Chondrocyte (in vitro differentiated cells): ENCODE data around the gene ZNF217. TPM values are rescaled to one million over a fixed set of nuclear protein-coding genes. Genes with fewer than 3 reads are reported as not detected.
"Not testable (repeated sequence)": the region's sequence is repeated elsewhere in the genome, so short reads cannot be mapped to it uniquely, and the experiment has no call there.

Source experiments
- DNase-seq: peaks from one replicate; pipeline ENCODE4 v3.0.0; 2021; ENCODE audit warnings: mixed read lengths, low spot score
- H3K27ac Mint-ChIP-seq: one replicate; pipeline ENCODE4 v1.8.0; 2021; ENCODE audit warnings: mild to moderate bottlenecking, moderate library complexity, mixed read lengths; ENCODE audit not compliant: unreplicated experiment
- H3K27me3 Mint-ChIP-seq: 2 replicates; pipeline ENCODE4 v1.8.0; 2021; ENCODE audit warnings: low read depth, mixed read lengths
- H3K36me3 Mint-ChIP-seq: 2 replicates; pipeline ENCODE4 v1.8.0; 2021; ENCODE audit warnings: low read depth, mixed read lengths
- H3K4me1 Mint-ChIP-seq: 2 replicates; pipeline ENCODE4 v1.8.0; 2021; ENCODE audit warnings: low read depth, mild to moderate bottlenecking, mixed read lengths
- H3K4me3 Mint-ChIP-seq: one replicate; pipeline ENCODE4 v1.8.0; 2021; ENCODE audit warnings: mild to moderate bottlenecking, moderate library complexity, mixed read lengths; ENCODE audit not compliant: unreplicated experiment
- H3K9me3 Mint-ChIP-seq: 2 replicates; pipeline ENCODE4 v1.8.0; 2021; ENCODE audit warnings: low read depth, mixed read lengths
- CTCF ChIP-seq: fragments of 200-600 bp; sonication (generic); IDR thresholded peaks from 2 replicates; pipeline ENCODE4 v1.5.0; 2021; ENCODE audit warnings: antibody characterized with exemption, mild to moderate bottlenecking, moderate library complexity
- total RNA-seq: library from RNA; stranded (reverse); gene quantifications from 3 replicates; pipeline ENCODE4 v1.2.1, GENCODE V29; 2021

Gene ZNF217
- total RNA-seq, 1 donor from 2014 or later: 28.7 TPM

- Mint-ChIP-seq H3K36me3 (no peaks in the 10 kb centered on the region), H3K27me3 (no peaks in the 10 kb centered on the region), H3K4me3 (peak overlapping the region; percentile 72)
These were observed 28.9 kb upstream of the ZNF217 start for GRCh38 chr20:53622247-53623133.

DNA sequence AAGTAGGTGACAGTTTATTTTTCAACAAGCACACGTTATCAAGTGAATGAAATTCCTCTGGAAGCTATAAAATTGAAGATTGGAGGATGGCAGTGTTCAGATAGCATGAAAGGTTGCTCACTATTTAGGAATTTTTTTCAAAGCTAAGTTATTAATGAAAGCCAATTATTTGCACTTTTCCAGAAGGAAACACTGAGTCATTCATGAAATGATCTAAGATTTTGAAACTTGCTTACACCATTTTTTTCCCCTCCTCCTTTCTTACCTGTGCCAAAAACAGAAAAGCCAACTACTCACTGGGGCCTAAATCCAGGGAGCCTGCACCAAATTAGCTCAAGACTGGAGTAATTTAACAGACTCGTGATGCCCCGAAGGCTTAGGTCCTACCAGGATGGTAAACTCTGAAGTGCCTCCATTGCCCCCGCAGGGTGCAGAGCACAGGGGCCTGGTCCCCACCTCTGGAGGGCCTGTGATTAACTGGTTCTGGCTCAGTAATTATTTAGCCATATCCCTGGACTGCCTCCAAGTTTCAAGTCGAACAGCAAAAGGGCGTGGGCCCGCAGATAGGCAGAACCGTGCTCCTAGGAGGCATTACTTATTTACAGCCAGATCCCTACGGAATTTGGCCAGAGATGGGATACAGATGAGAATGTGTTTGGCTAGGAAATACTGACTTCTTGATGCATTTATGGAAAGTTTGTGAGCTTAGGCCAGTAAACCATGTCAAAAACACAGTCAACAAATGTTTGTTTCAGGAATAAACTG lies 28.0 kb upstream of the ZNF217 start:
- Mint-ChIP-seq H3K36me3 (no peaks in the 10 kb centered on the region), H3K27ac (peak overlapping the region; percentile 97), H3K9me3 (no peaks in the 10 kb centered on the region), H3K4me3 (no peak overlapping the region), H3K4me1 (peaks cover 34% of the 10 kb centered on the region), H3K27me3 (no peaks in the 10 kb centered on the region)
- no peak for DNase-seq
- no peak for TF ChIP-seq CTCF

More at GRCh38 chr20:53622247-53623133, 28.9 kb upstream of the ZNF217 start:
- H3K4me1 Mint-ChIP-seq: peaks cover 34% of the 10 kb centered on the region
- DNase-seq: no peak
- no peaks in the 10 kb centered on the region for H3K9me3 Mint-ChIP-seq
- TF ChIP-seq CTCF: no peak
- H3K27ac Mint-ChIP-seq: peak overlapping the region; percentile 97

DNA sequence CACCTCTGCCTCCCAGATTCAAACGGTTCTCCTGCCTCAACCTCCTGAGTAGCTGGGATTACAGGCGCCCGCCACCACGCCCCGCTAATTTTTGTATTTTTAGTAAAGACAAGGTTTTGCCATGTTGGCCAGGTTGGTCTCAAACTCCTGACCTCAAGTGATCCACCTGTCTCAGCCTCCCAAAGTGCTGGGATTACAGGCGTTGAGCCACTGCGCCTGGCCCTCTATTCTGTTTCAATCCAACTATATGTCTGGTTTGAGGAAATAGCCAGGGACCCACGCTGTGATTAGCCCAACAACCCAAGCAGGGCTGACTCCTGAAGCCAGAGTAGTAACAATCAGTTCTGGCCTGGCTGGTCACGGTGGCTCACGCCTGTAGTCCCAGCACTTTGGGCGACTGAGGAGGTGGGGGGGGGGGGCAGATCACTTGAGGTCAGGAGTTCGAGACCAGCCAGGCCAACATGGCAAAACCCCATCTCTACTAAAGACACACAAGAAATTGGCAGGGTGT lies 24.9 kb upstream of the ZNF217 start:
- peaks cover 32% of the 10 kb centered on the region for H3K4me1 Mint-ChIP-seq
- DNase-seq, H3K27me3 Mint-ChIP-seq, H3K9me3 Mint-ChIP-seq, H3K27ac Mint-ChIP-seq, H3K4me3 Mint-ChIP-seq, H3K36me3 Mint-ChIP-seq: not testable (repeated sequence)

- no peak for TF ChIP-seq CTCF
- peaks cover 31% of the 10 kb centered on the region for H3K4me1 Mint-ChIP-seq
- H3K36me3 Mint-ChIP-seq: no peaks in the 10 kb centered on the region
- DNase-seq: no peak
- no peak overlapping the region for H3K27ac Mint-ChIP-seq
- no peaks in the 10 kb centered on the region for H3K27me3 Mint-ChIP-seq
- H3K4me3 Mint-ChIP-seq: no peak overlapping the region
- H3K9me3 Mint-ChIP-seq: no peaks in the 10 kb centered on the region
These were observed 24.3 kb upstream of the ZNF217 start for GRCh38 chr20:53617791-53618489.

DNA sequence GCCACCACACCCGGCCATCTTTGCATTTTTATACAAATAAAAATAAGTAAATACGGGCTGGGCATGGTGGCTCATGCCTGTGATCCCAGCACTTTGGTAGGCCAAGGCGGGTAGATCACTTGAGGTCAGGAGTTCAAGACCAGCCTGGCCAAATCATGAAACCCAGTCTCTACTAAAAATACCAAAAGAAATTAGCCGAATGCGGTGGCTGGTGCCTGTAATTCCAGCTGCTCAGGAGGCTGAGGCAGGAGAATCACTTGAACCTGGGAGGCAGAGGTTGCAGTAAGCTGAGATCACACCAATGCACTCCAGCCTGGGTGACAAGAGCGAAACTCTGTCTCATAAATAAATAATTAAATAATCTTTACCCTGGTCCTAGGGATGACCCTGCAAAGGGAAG lies 22.9 kb upstream of the ZNF217 start:
- not testable (repeated sequence) for H3K36me3 Mint-ChIP-seq, H3K4me3 Mint-ChIP-seq, H3K27ac Mint-ChIP-seq, H3K9me3 Mint-ChIP-seq, H3K27me3 Mint-ChIP-seq
- H3K4me1 Mint-ChIP-seq: peaks cover 26% of the 10 kb centered on the region
- DNase-seq: peak; percentile 18

DNA sequence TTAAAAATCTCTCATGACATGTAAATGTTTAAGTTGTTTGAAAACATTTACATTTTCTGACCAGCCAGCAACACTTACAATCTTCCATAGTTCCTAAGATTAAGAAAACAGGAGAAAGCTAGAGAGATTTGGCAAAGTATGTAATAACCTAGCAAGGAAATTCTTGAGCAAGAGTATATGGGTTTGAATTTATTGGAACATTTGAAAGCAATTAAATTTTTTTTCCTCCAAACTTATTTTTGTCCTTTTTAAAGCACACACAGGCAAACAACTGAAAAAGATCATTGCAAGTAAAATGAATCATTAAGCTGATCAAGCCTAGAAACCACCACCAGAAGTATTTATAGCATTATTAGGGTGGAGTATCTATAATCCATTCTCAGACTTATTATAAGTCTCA lies 20.1 kb upstream of the ZNF217 start:
- no peak overlapping the region for H3K4me3 Mint-ChIP-seq
- no peaks in the 10 kb centered on the region for H3K36me3 Mint-ChIP-seq
- no peaks in the 10 kb centered on the region for H3K9me3 Mint-ChIP-seq
- no peaks in the 10 kb centered on the region for H3K27me3 Mint-ChIP-seq
- DNase-seq: no peak
- TF ChIP-seq CTCF: no peak
- H3K4me1 Mint-ChIP-seq: peaks cover 40% of the 10 kb centered on the region
- peak overlapping the region; percentile 64 for H3K27ac Mint-ChIP-seq

DNA sequence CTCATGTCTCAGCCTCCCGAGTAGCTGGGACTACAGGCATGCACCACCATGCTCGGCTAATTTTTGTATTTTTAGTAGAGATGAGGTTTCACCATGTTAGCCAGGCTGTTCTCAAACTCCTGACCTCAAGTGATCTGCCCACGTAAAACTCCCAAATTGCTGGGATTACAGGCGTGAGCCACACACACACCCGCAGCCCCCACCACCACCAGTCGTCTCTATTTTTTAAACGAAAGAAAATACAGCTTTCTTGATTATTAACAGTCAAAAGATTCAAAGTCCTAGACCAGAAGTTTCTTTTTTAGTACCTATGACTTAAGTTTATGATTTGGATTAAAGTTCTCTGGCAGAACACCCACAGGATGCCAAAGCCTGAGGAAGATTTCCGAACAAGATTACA lies 18.6 kb upstream of the ZNF217 start:
- not testable (repeated sequence) for H3K36me3 Mint-ChIP-seq, H3K4me3 Mint-ChIP-seq, H3K9me3 Mint-ChIP-seq, DNase-seq, H3K27me3 Mint-ChIP-seq
- peak overlapping the region; percentile 93 for H3K27ac Mint-ChIP-seq
- H3K4me1 Mint-ChIP-seq: peaks cover 43% of the 10 kb centered on the region
